Mucosa of rectum (tissue), 2 donors: ENCODE results near the gene PMM2.

Source experiments
- H3K27ac ChIP-seq, 2 donors: one replicate each; pipeline ENCODE4 v1.7.0; 2013; ENCODE audit warnings: inconsistent platforms in 2 of 2, low read depth in 2 of 2, low read length in 2 of 2
- H3K27me3 ChIP-seq, 2 donors: one replicate each; pipeline ENCODE4 v1.7.0; 2013; ENCODE audit warnings: low read length in 2 of 2; ENCODE audit not compliant: control insufficient read depth in 2 of 2, insufficient read depth in 2 of 2
- H3K36me3 ChIP-seq, 2 donors: one replicate each; pipeline ENCODE4 v1.7.0; 2013; ENCODE audit warnings: low read length in 2 of 2; ENCODE audit not compliant: control insufficient read depth in 2 of 2, insufficient read depth in 2 of 2
- H3K4me1 ChIP-seq, 2 donors: one replicate each; pipeline ENCODE4 v1.7.0; 2013; ENCODE audit warnings: low read length in 2 of 2, mild to moderate bottlenecking in 1 of 2; ENCODE audit not compliant: control insufficient read depth in 2 of 2, insufficient read depth in 2 of 2
- H3K4me3 ChIP-seq, 2 donors: one replicate each; pipeline ENCODE4 v1.7.0; 2013; ENCODE audit warnings: low read length in 2 of 2
- H3K9ac ChIP-seq, 2 donors: one replicate each; pipeline ENCODE4 v1.7.0; 2013; ENCODE audit warnings: low read length in 2 of 2, low read depth in 1 of 2, mild to moderate bottlenecking in 1 of 2
- H3K9me3 ChIP-seq, 2 donors: one replicate each; pipeline ENCODE4 v1.7.0; 2013; ENCODE audit warnings: low read length in 2 of 2; ENCODE audit not compliant: control insufficient read depth in 2 of 2
- donor health status: healthy.
- donor health status: Normal muscosa, but diverticular disease.

PMM2 gene

DNA sequence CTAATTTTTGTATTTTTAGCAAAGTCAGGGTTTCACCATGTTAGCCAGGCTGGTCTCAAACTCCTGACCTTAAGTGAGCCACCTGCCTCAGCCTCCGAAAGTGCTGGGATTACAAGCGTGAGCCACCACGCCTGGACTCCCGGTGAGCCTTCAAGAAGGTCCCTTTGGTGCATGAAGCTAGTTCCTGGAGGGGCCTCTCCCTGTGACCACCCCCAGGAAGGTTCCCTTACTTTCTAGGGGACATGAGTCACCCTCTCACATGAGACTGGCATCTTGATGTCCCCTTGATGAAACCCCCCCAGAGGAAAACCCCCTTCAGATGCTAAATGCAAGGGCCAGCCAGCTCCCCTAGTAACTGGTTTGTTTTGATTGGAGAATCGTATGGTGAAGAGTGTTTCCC, 58.3 kb downstream of the PMM2 start:
- no peak overlapping the region for H3K4me3 ChIP-seq
- H3K9me3 ChIP-seq = no peaks in the 10 kb centered on the region
- no peaks in the 10 kb centered on the region for H3K27me3 ChIP-seq
- no peaks in the 10 kb centered on the region for H3K4me1 ChIP-seq
- no peak overlapping the region for H3K9ac ChIP-seq
- H3K36me3 ChIP-seq = peaks cover 29 to 47% of the 10 kb centered on the region in 2 donors
- H3K27ac ChIP-seq = no peak overlapping the region

GRCh38 chr16:8858994-8859912, 61.6 kb downstream of the PMM2 start:
- H3K4me1 ChIP-seq = peaks cover 13 to 16% of the 10 kb centered on the region in 2 donors
- H3K36me3 ChIP-seq = peaks cover 21 to 33% of the 10 kb centered on the region in 2 donors

DNA sequence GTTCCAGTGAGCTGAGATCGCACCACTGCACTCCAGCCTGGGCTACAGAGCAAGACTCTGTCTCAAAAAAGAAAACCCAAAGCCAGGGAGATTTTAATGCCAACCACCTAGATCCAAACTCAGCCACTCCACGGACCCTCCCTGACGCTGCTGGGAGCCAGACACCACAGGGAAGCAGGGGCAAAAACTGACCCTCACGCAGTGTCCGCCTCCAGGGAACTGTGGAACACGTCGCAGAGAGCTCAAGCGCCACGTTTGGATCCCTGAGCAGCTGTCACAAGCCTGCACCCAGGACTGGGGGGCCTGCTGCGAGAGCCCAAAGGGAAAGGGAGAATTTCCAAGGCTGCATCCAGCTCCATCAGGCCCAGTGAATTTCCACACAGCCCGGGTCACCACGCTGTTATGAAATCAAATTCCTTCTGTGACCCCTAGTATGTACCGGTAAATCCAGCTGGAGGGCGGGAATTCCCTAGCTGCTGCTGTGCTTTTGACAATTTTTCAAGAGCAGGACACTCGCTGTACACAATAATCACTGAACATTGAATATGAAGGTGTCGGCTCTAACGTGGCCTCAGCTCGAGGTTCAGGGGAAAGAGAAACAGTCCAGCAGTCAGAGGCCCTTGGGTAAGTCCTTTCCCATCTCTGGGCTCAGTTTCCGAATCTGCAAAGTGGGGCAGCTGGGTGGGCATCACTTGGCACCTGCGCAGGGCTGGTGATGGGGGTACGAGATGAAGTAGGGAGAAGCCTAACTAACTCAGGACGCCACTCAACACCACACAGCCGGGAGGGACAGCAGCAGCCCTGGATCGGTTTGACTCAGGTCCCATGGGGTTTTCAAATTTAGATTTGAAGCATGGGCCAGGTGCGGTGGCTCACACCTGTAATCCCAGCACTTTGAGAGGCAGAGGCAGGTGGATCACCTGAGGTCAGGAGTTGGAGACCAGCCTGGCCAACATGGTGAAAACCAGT, 62.6 kb downstream of the PMM2 start:
- Histone ChIP-seq H3K9me3 (no peaks in the 10 kb centered on the region), H3K36me3 (peaks cover 18 to 28% of the 10 kb centered on the region in 2 donors), H3K4me3 (no peak overlapping the region), H3K9ac (no peak overlapping the region), H3K27me3 (no peaks in the 10 kb centered on the region), H3K4me1 (peaks cover 20 to 21% of the 10 kb centered on the region in 2 donors), H3K27ac (no peak overlapping the region)

More at GRCh38 chr16:8858994-8859912, 61.6 kb downstream of the PMM2 start:
- Histone ChIP-seq H3K4me3 (no peak overlapping the region), H3K9ac (no peak overlapping the region), H3K27me3 (no peaks in the 10 kb centered on the region), H3K9me3 (no peaks in the 10 kb centered on the region), H3K27ac (no peak overlapping the region)

DNA sequence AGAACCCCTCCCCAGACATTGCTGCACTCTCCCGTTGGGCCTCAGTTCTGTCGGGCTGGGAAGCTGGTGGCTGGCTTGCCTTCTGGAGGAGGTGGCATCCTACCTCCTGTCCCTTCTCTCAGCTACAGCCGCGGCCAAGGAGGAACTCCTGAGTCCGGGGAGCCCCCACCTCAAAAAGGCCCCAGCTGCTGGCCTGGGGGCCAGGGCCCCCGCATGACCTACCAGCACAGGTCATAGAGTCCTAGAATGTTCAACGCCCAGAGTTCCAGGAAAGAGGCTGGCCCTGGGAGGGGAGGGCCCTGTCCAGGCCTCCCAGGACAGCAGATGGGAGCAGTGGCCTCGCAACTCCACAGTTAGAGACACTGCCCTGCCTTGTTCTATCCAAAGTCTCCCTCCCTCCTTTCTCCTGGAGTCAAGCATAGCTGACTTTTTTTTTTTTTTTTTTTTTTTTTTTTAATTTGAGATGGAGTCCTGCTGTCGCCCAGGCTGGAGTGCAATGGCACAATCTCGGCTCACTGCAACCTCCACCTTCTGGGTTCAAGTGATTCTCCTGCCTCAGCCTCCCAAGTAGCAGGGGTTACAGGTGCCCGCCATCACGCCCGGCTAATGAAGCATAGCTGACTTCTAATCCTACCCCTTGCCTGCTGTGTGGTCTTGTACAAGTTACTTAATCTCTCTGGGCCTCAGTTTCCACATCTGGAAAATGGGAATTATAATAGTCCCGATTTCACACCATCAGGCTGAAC, 64.1 kb downstream of the PMM2 start:
- no peak overlapping the region for H3K9ac ChIP-seq

GRCh38 chr16:8862309-8863130, 64.9 kb downstream of the PMM2 start:
- no peak overlapping the region for H3K4me3 ChIP-seq
- no peak overlapping the region for H3K9ac ChIP-seq
- peaks cover 32 to 36% of the 10 kb centered on the region in 2 donors for H3K4me1 ChIP-seq
- peaks cover 7 to 12% of the 10 kb centered on the region in 2 donors for H3K36me3 ChIP-seq
- no peaks in the 10 kb centered on the region for H3K9me3 ChIP-seq
- H3K27ac ChIP-seq = no peak overlapping the region
- no peaks in the 10 kb centered on the region for H3K27me3 ChIP-seq

More for the DNA sequence above, 64.1 kb downstream of the PMM2 start:
- no peak overlapping the region for H3K4me3 ChIP-seq
- peak overlapping the region in 1 of 2 donors; percentile 16 for H3K27ac ChIP-seq
- no peaks in the 10 kb centered on the region for H3K27me3 ChIP-seq
- H3K4me1 ChIP-seq = peaks cover 26 to 28% of the 10 kb centered on the region in 2 donors
- peaks cover 10 to 15% of the 10 kb centered on the region in 2 donors for H3K36me3 ChIP-seq
- H3K9me3 ChIP-seq = no peaks in the 10 kb centered on the region

GRCh38 chr16:8863594-8864424, 66.2 kb downstream of the PMM2 start:
- Histone ChIP-seq H3K27me3 (no peaks in the 10 kb centered on the region), H3K27ac (peak overlapping the region in 1 of 2 donors; percentile 52), H3K4me1 (peaks cover 37 to 42% of the 10 kb centered on the region in 2 donors), H3K9ac (no peak overlapping the region), H3K36me3 (peaks cover 0 to 2% of the 10 kb centered on the region in 2 donors), H3K9me3 (no peaks in the 10 kb centered on the region), H3K4me3 (no peak overlapping the region)

- Histone ChIP-seq H3K9me3 (no peaks in the 10 kb centered on the region), H3K36me3 (no peaks in the 10 kb centered on the region), H3K4me3 (no peak overlapping the region), H3K27me3 (no peaks in the 10 kb centered on the region), H3K4me1 (peaks cover 42 to 47% of the 10 kb centered on the region in 2 donors), H3K27ac (peak overlapping the region in 1 of 2 donors; percentile 9), H3K9ac (no peak overlapping the region)
Measured at GRCh38 chr16:8864480-8865110, 67.0 kb downstream of the PMM2 start.

DNA sequence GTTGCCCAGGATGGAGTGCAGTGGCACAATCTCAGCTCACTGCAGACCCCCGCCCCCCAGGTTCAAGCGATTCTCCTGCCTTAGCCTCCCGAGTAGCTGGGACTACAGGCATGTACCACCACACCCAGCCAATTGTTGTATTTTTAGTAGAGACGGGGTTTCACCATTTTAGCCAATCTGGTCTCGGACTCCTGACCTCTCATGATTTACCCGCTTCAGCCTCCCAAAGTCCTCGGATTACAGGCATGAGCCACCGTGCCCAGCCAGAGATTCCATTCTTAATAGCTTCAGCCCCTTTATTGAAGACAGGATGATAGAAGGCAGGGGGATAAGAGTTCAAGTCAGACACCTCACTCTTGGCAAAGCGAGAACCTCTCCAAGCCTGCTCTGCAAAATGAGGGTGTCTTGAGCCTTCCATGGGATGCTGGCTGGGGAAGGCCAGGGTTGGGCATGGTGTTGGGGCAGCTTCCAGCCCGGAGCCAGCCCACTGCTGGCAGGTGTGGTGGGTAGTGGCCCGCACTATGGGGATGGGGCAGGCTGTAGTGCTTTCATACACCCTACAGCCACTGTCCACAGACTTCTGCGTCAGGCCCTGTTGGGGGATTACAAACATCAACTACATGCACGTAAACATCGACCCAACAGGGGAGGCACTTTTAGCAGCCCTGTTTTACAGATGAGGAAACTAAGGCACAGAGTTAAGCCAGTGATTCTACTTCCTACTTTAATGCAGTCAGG, 67.7 kb downstream of the PMM2 start:
- Histone ChIP-seq H3K36me3 (no peaks in the 10 kb centered on the region), H3K4me1 (peaks cover 44 to 48% of the 10 kb centered on the region in 2 donors), H3K27ac (no peak overlapping the region), H3K4me3 (no peak overlapping the region), H3K27me3 (no peaks in the 10 kb centered on the region), H3K9me3 (no peaks in the 10 kb centered on the region), H3K9ac (no peak overlapping the region)
